GM23248 (cell line): Measurements from ENCODE around the gene EME1. TPM values are rescaled to one million over a fixed set of nuclear protein-coding genes. Genes with fewer than 3 reads are reported as not detected.

Source experiments
- DNase-seq: peaks from one replicate; pipeline ENCODE4 v3.0.0-alpha.2; 2015
- H2AFZ ChIP-seq: fragments of 200-600 bp; sonication (generic); 2 replicates; pipeline ENCODE4 v1.6.1; 2016; ENCODE audit warnings: antibody characterized with exemption
- H3F3A ChIP-seq: fragments of 200-600 bp; sonication (generic); 2 replicates; pipeline ENCODE4 v1.6.1; 2016; ENCODE audit warnings: mild to moderate bottlenecking, antibody characterized with exemption, mixed run types; ENCODE audit not compliant: insufficient read depth
- H3K27ac ChIP-seq: fragments of 200-600 bp; sonication (generic); 2 replicates; pipeline ENCODE4 v1.5.1; 2016; ENCODE audit warnings: mild to moderate bottlenecking
- H3K27me3 ChIP-seq: fragments of 200-600 bp; sonication (generic); replicated peaks from 2 replicates; pipeline ENCODE4 v1.6.1; 2016; ENCODE audit warnings: mild to moderate bottlenecking; ENCODE audit not compliant: insufficient read depth
- H3K36me3 ChIP-seq: fragments of 200-600 bp; sonication (generic); 2 replicates; pipeline ENCODE4 v1.6.1; 2016; ENCODE audit warnings: low read depth, mild to moderate bottlenecking
- H3K4me1 ChIP-seq: fragments of 200-600 bp; sonication (generic); 2 replicates; pipeline ENCODE4 v1.6.1; 2016; ENCODE audit warnings: mild to moderate bottlenecking; ENCODE audit not compliant: insufficient read depth
- H3K4me2 ChIP-seq: fragments of 200-600 bp; sonication (generic); one replicate; pipeline ENCODE4 v1.6.1; 2016; ENCODE audit warnings: mild to moderate bottlenecking; ENCODE audit not compliant: unreplicated experiment
- H3K4me3 ChIP-seq: fragments of 200-600 bp; sonication (generic); 2 replicates; pipeline ENCODE4 v1.5.1; 2016; ENCODE audit warnings: mild to moderate bottlenecking
- H3K79me2 ChIP-seq: fragments of 200-600 bp; sonication (generic); 2 replicates; pipeline ENCODE4 v1.6.1; 2016; ENCODE audit warnings: mild to moderate bottlenecking; ENCODE audit not compliant: insufficient read depth
- H3K9ac ChIP-seq: fragments of 200-600 bp; sonication (generic); 2 replicates; pipeline ENCODE4 v1.6.1; 2016; ENCODE audit warnings: mild to moderate bottlenecking
- H3K9me2 ChIP-seq: fragments of 200-600 bp; sonication (generic); 2 replicates; pipeline ENCODE4 v1.6.1; 2016; ENCODE audit warnings: mixed run types, mild to moderate bottlenecking, moderate library complexity; ENCODE audit not compliant: insufficient read depth
- H3K9me3 ChIP-seq: fragments of 200-600 bp; sonication (generic); one replicate; pipeline ENCODE4 v1.6.1; 2017; ENCODE audit warnings: low read depth
- H4K20me1 ChIP-seq: fragments of 200-600 bp; sonication (generic); 2 replicates; pipeline ENCODE4 v1.6.0; 2016; ENCODE audit not compliant: insufficient read depth
- EZH2 ChIP-seq: fragments of 200-600 bp; sonication (generic); IDR thresholded peaks from 2 replicates; pipeline ENCODE4 v1.6.1; 2018; ENCODE audit warnings: antibody characterized with exemption, mild to moderate bottlenecking; ENCODE audit not compliant: insufficient read depth, poor library complexity, severe bottlenecking
- EZH2phosphoT487 ChIP-seq: fragments of 200-600 bp; sonication (generic); IDR thresholded peaks from 2 replicates; pipeline ENCODE4 v1.6.1; 2018; ENCODE audit warnings: antibody characterized with exemption, moderate library complexity, mild to moderate bottlenecking, low read depth; ENCODE audit not compliant: insufficient read depth
- whole genome bisulfite sequencing, 2 experiments: methylation state at CpG; one replicate each; pipeline ENCODE4 v1.1.6; 2015 to 2017; ENCODE audit warnings: low lambda C conversion rate in 2 of 2, low coverage in 1 of 2; ENCODE audit errors: missing lambda C conversion rate in 2 of 2; 5-methylcytosine and 5-hydroxymethylcytosine counted together
- in situ Hi-C: fragments of 300-500 bp; cut with MboI; formaldehyde crosslinking; loops from 2 replicates; pipeline ENCODE4 v1.15.0; 2020
- polyA plus RNA-seq: library from polyadenylated mRNA; unstranded; fragments of >200 nt; fragmentation: Nextera tagmentation; extraction: Ambion mirVana; gene quantifications from 2 replicates; pipeline ENCODE4 v1.2.1, GENCODE V29; 2016
- total RNA-seq: library from RNA; depleted of rRNA; stranded (reverse); fragments of >200 nt; shearing (Covaris generic); gene quantifications from 2 replicates; pipeline ENCODE4 v1.2.3, GENCODE V29; 2014

The EME1 gene
- total and polyA plus RNA-seq, 2 experiments from 2014 or later = 4.1 to 4.3 TPM

- H2AFZ ChIP-seq = peak overlapping the region; percentile 82
- H3K79me2 ChIP-seq = no peaks in the 10 kb centered on the region
- DNase-seq = peak; percentile 70
- H3K27me3 ChIP-seq = no peaks in the 10 kb centered on the region
- no peaks in the 10 kb centered on the region for H4K20me1 ChIP-seq
- H3K4me2 ChIP-seq = peak overlapping the region; percentile 67
- 39 to 50% methylated on average over 6 of the region's 6 CpGs for WGBS, 2 experiments
- H3K9ac ChIP-seq = peak overlapping the region; percentile 62
- no peaks in the 10 kb centered on the region for H3K9me3 ChIP-seq
- in situ Hi-C loops = no loop called here
- H3F3A ChIP-seq = peaks cover 18% of the 10 kb centered on the region
- peak overlapping the region; percentile 42 for H3K27ac ChIP-seq
- H3K36me3 ChIP-seq = no peaks in the 10 kb centered on the region
- H3K4me3 ChIP-seq = peak overlapping the region; percentile 57; the same call in 1 of the 2 replicates
- TF ChIP-seq EZH2 (no peak), EZH2phosphoT487 (no peak)
- no peaks in the 10 kb centered on the region for H3K9me2 ChIP-seq
- H3K4me1 ChIP-seq = peaks cover 20% of the 10 kb centered on the region
These were observed 47.5 kb downstream of the EME1 start for GRCh38 chr17:50420419-50421112.

GRCh38 chr17:50421308-50422051, 48.5 kb downstream of the EME1 start:
- Histone ChIP-seq H3K36me3 (no peaks in the 10 kb centered on the region), H3F3A (peaks cover 19% of the 10 kb centered on the region), H4K20me1 (no peaks in the 10 kb centered on the region), H3K27me3 (no peaks in the 10 kb centered on the region), H3K79me2 (no peaks in the 10 kb centered on the region), H3K4me1 (peaks cover 20% of the 10 kb centered on the region), H3K4me3 (peak overlapping the region; percentile 57), H2AFZ (peak overlapping the region; percentile 82), H3K9ac (peak overlapping the region; percentile 62), H3K9me2 (no peaks in the 10 kb centered on the region), H3K27ac (peak overlapping the region; percentile 42), H3K4me2 (peak overlapping the region; percentile 67), H3K9me3 (no peaks in the 10 kb centered on the region)
- DNase-seq = peak; percentile 32
- in situ Hi-C loops = no loop called here
- no peak for TF ChIP-seq EZH2
- no peak for TF ChIP-seq EZH2phosphoT487
- WGBS, 2 experiments = 21 to 26% methylated on average over 3 of the region's 3 CpGs

GRCh38 chr17:50422738-50423137, 49.7 kb downstream of the EME1 start:
- H3F3A ChIP-seq = peaks cover 25% of the 10 kb centered on the region
- H3K4me3 ChIP-seq = no peak overlapping the region
- in situ Hi-C loops = no loop called here
- H3K27ac ChIP-seq = no peak overlapping the region
- H3K9ac ChIP-seq = no peak overlapping the region
- no peaks in the 10 kb centered on the region for H4K20me1 ChIP-seq
- H2AFZ ChIP-seq = no peak overlapping the region
- H3K4me2 ChIP-seq = no peak overlapping the region
- DNase-seq = no peak
- no peaks in the 10 kb centered on the region for H3K27me3 ChIP-seq
- H3K9me3 ChIP-seq = no peaks in the 10 kb centered on the region
- WGBS, 2 experiments = 94 to 98% methylated on average over 2 of the region's 2 CpGs
- H3K4me1 ChIP-seq = peaks cover 23% of the 10 kb centered on the region
- H3K79me2 ChIP-seq = no peaks in the 10 kb centered on the region
- no peak for TF ChIP-seq EZH2
- TF ChIP-seq EZH2phosphoT487 = no peak
- no peaks in the 10 kb centered on the region for H3K9me2 ChIP-seq
- H3K36me3 ChIP-seq = no peaks in the 10 kb centered on the region

GRCh38 chr17:50423553-50424159, 50.6 kb downstream of the EME1 start:
- Histone ChIP-seq H3F3A (peaks cover 25% of the 10 kb centered on the region), H3K27ac (no peak overlapping the region), H3K4me3 (no peak overlapping the region), H2AFZ (no peak overlapping the region), H3K27me3 (no peaks in the 10 kb centered on the region), H3K9ac (no peak overlapping the region), H3K4me1 (peaks cover 23% of the 10 kb centered on the region), H3K9me2 (no peaks in the 10 kb centered on the region), H3K79me2 (no peaks in the 10 kb centered on the region), H3K9me3 (no peaks in the 10 kb centered on the region), H3K4me2 (no peak overlapping the region), H3K36me3 (no peaks in the 10 kb centered on the region), H4K20me1 (no peaks in the 10 kb centered on the region)
- TF ChIP-seq EZH2phosphoT487 (no peak), EZH2 (no peak)
- DNase-seq = peak; percentile 66
- in situ Hi-C loops = no loop called here
- 34 to 45% methylated on average over 6 of the region's 6 CpGs for WGBS, 2 experiments
